ENCODE data around the gene ARFGAP3.
A peak's percentile ranks its signal among the peaks of the same experiment; 100 is the strongest.

Gene ARFGAP3

GRCh38 chr22:42811459-42811858 is 45.6 kb downstream of the ARFGAP3 start:
- DNase-seq (ENCODE audit: insufficient read length, low spot score) = no peak
- FAIRE-seq = no peak
- no peak for TF ChIP-seq POLR2A (IDR thresholded peaks at IDR 0.05; ENCODE audit: low read depth, low read length)

- DNase-seq (ENCODE audit: insufficient read length, low spot score) (no peak), FAIRE-seq (no peak)
These were observed 48.6 kb downstream of the ARFGAP3 start for GRCh38 chr22:42808521-42808920.

GRCh38 chr22:42807185-42807584 is 49.9 kb downstream of the ARFGAP3 start:
- FAIRE-seq = no peak

More at GRCh38 chr22:42808521-42808920, 48.6 kb downstream of the ARFGAP3 start:
- TF ChIP-seq POLR2A (IDR thresholded peaks at IDR 0.05; ENCODE audit: low read depth, low read length) = no peak

GRCh38 chr22:42805998-42806830 is 50.9 kb downstream of the ARFGAP3 start:
- no peak for TF ChIP-seq POLR2A (IDR thresholded peaks at IDR 0.05; ENCODE audit: low read depth, low read length)
- peak; percentile 59 for DNase-seq (ENCODE audit: insufficient read length, low spot score)
- peak; percentile 74 for FAIRE-seq

More at GRCh38 chr22:42807185-42807584, 49.9 kb downstream of the ARFGAP3 start:
- TF ChIP-seq POLR2A (IDR thresholded peaks at IDR 0.05; ENCODE audit: low read depth, low read length) = no peak
- DNase-seq (ENCODE audit: insufficient read length, low spot score) = no peak

GRCh38 chr22:42805016-42805997 is 51.8 kb downstream of the ARFGAP3 start:
- TF ChIP-seq POLR2A (IDR thresholded peaks at IDR 0.05; ENCODE audit: low read depth, low read length) = no peak
- no peak for FAIRE-seq

GRCh38 chr22:42803389-42803788 is 53.7 kb downstream of the ARFGAP3 start:
- no peak for DNase-seq (ENCODE audit: insufficient read length, low spot score)
- no peak for FAIRE-seq
- no peak for TF ChIP-seq POLR2A (IDR thresholded peaks at IDR 0.05; ENCODE audit: low read depth, low read length)

More at GRCh38 chr22:42805016-42805997, 51.8 kb downstream of the ARFGAP3 start:
- DNase-seq (ENCODE audit: insufficient read length, low spot score) = no peak

GRCh38 chr22:42801252-42802080 is 55.6 kb downstream of the ARFGAP3 start:
- DNase-seq (ENCODE audit: insufficient read length, low spot score) = no peak
- no peak for TF ChIP-seq POLR2A (IDR thresholded peaks at IDR 0.05; ENCODE audit: low read depth, low read length)
- no peak for FAIRE-seq

GRCh38 chr22:42800451-42801251 is 56.4 kb downstream of the ARFGAP3 start:
- DNase-seq (ENCODE audit: insufficient read length, low spot score) = no peak
- no peak for FAIRE-seq
- TF ChIP-seq POLR2A (IDR thresholded peaks at IDR 0.05; ENCODE audit: low read depth, low read length) = no peak

GRCh38 chr22:42799461-42800405 is 57.3 kb downstream of the ARFGAP3 start:
- TF ChIP-seq POLR2A (IDR thresholded peaks at IDR 0.05; ENCODE audit: low read depth, low read length) = no peak
- DNase-seq (ENCODE audit: insufficient read length, low spot score) = no peak
- no peak for FAIRE-seq

GRCh38 chr22:42799061-42799460 is 58.0 kb downstream of the ARFGAP3 start:
- TF ChIP-seq POLR2A (IDR thresholded peaks at IDR 0.05; ENCODE audit: low read depth, low read length) = no peak
- no peak for DNase-seq (ENCODE audit: insufficient read length, low spot score)
- no peak for FAIRE-seq

GRCh38 chr22:42797011-42797410 is 60.1 kb downstream of the ARFGAP3 start:
- FAIRE-seq (no peak), DNase-seq (ENCODE audit: insufficient read length, low spot score) (no peak)
- TF ChIP-seq POLR2A (IDR thresholded peaks at IDR 0.05; ENCODE audit: low read depth, low read length) = no peak

GRCh38 chr22:42796081-42796480 is 61.0 kb downstream of the ARFGAP3 start:
- DNase-seq (ENCODE audit: insufficient read length, low spot score) (no peak), FAIRE-seq (no peak)
- TF ChIP-seq POLR2A (IDR thresholded peaks at IDR 0.05; ENCODE audit: low read depth, low read length) = no peak

Data from H54 (cell line).